ENCODE measurements around the gene SLC38A5. TPM values are rescaled to one million over a fixed set of nuclear protein-coding genes. Genes with fewer than 3 reads are reported as not detected.

SLC38A5 gene
- total and polyA plus RNA-seq, 2 donors (not counting 3 experiments of a cell fraction or from before 2014, with no cell fraction given): 21.6 to 28.8 TPM

- no peaks in the 10 kb centered on the region for H3K79me2 ChIP-seq (ENCODE audit: control insufficient read depth, insufficient read depth, low read length)
- no peak overlapping the region for H3K4me2 ChIP-seq (ENCODE audit: insufficient read depth, low read length)
- H3K4me1 ChIP-seq (ENCODE audit: control insufficient read depth, extremely low read depth, insufficient read depth, low read length): peaks cover 7% of the 10 kb centered on the region
- dilution Hi-C loops (cut with MboI; ENCODE audit: extremely low pct_ligation_motif_present, low sequenced_read_pairs) (no loop called here), intact Hi-C loops (cut with micrococcal nuclease) (no loop called here)
- DNase-seq (ENCODE audit: low read depth, low spot score) (no peak), FAIRE-seq (no peak)
- peaks cover 0 to 2% of the 10 kb centered on the region in 2 experiments for H3K36me3 ChIP-seq (ENCODE audit: control insufficient read depth in 2 of 2, extremely low read depth in 1 of 2, insufficient read depth in 2 of 2, low read length in 2 of 2)
- TF ChIP-seq MYC (IDR thresholded peaks at IDR 0.05; ENCODE audit: low read depth, low read length) (no peak), FOS (IDR thresholded peaks at IDR 0.05; ENCODE audit: borderline replicate concordance, insufficient read depth, low read length) (no peak), POLR2AphosphoS5 (IDR thresholded peaks at IDR 0.05; ENCODE audit: insufficient read depth, low read depth, low read length) (no peak), POLR2A (IDR thresholded peaks at IDR 0.05; ENCODE audit: low read depth, low read length) (no peak), GATA2 (IDR thresholded peaks at IDR 0.05; ENCODE audit: insufficient read depth, insufficient read length, low read depth, low read length) (no peak), JUN (IDR thresholded peaks at IDR 0.05; ENCODE audit: borderline replicate concordance, insufficient read depth, insufficient read length, low read depth) (no peak), EZH2 (IDR thresholded peaks at IDR 0.05; ENCODE audit: borderline replicate concordance, low read depth, low read length, severe bottlenecking) (no peak), MAX (IDR thresholded peaks at IDR 0.05; ENCODE audit: insufficient read depth, insufficient read length) (no peak)
- TF ChIP-seq, protein P1, sequence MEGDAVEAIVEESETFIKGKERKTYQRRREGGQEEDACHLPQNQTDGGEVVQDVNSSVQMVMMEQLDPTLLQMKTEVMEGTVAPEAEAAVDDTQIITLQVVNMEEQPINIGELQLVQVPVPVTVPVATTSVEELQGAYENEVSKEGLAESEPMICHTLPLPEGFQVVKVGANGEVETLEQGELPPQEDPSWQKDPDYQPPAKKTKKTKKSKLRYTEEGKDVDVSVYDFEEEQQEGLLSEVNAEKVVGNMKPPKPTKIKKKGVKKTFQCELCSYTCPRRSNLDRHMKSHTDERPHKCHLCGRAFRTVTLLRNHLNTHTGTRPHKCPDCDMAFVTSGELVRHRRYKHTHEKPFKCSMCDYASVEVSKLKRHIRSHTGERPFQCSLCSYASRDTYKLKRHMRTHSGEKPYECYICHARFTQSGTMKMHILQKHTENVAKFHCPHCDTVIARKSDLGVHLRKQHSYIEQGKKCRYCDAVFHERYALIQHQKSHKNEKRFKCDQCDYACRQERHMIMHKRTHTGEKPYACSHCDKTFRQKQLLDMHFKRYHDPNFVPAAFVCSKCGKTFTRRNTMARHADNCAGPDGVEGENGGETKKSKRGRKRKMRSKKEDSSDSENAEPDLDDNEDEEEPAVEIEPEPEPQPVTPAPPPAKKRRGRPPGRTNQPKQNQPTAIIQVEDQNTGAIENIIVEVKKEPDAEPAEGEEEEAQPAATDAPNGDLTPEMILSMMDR (IDR thresholded peaks at IDR 0.05; ENCODE audit: extremely low read depth in 1 of 2, insufficient read depth in 1 of 2, low read depth in 1 of 2, low read length in 2 of 2): no peak
- H4K20me1 ChIP-seq (replicated peaks; ENCODE audit: control insufficient read depth, extremely low read depth, insufficient read depth, low read length): no peaks in the 10 kb centered on the region
- no peak overlapping the region for H3K4me3 ChIP-seq (replicated peaks in 1 of 3; ENCODE audit: insufficient read depth in 1 of 3, low read depth in 1 of 3, low read length in 3 of 3)
- no peaks in the 10 kb centered on the region for H3K9me1 ChIP-seq (replicated peaks; ENCODE audit: control insufficient read depth, extremely low read depth, insufficient read depth, low read length)
- H3K27ac ChIP-seq (ENCODE audit: insufficient read depth, low read depth, low read length): no peak overlapping the region
- POLR2A ChIA-PET: no interaction called here
- no TSS peak for BruUV-seq (replicated peaks)
- H2AFZ ChIP-seq (ENCODE audit: low read depth, low read length): no peak overlapping the region
- CTCF ChIA-PET: no interaction called here
- H3K9ac ChIP-seq (replicated peaks; ENCODE audit: extremely low read depth, insufficient read depth, low read length): no peak overlapping the region
- no peaks in the 10 kb centered on the region for H3K27me3 ChIP-seq (ENCODE audit: control insufficient read depth in 2 of 2, insufficient read depth in 2 of 2, low read length in 2 of 2)
- H3K9me3 ChIP-seq (replicated peaks; ENCODE audit: control insufficient read depth, insufficient read depth, low read length): no peaks in the 10 kb centered on the region
Measured at GRCh38 chrX:48488034-48488433, 18.0 kb upstream of the SLC38A5 start.
